ENCODE results near the gene TSPAN9. TPM values are rescaled to one million over a fixed set of nuclear protein-coding genes. Genes with fewer than 3 reads are reported as not detected.
"Not testable (repeated sequence)": the region's sequence is repeated elsewhere in the genome, so short reads cannot be mapped to it uniquely, and the experiment has no call there.

The TSPAN9 gene
- total RNA-seq, 4 donors from 2014 or later, result 15.7 to 32.6 (median 26.2) TPM

DNA sequence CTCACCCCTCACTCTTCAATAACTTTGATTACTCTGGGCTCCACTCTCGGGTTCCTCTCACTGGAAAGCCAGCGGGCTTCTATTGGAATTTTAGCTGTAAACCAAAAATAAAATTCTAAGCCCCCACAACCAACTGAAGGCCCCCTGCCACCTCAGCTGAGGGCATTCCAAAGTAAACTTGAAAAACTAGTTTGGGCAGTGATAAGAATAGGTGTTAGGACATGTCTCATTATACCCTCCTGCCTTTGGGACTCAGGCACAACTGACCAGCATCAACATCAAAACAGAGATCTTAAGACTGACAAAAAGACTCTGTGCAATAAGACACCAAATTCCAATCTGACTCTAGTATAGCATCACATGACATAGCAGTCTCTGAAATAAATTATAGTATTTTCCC is 11.9 kb upstream of the TSPAN9 start:
- no peak for DNase-seq (ENCODE audit: low spot score in 2 of 2)
- Histone ChIP-seq H3K27ac (no peak overlapping the region), H3K4me1 (no peaks in the 10 kb centered on the region), H3K4me3 (no peak overlapping the region), H3K9me3 (peaks cover 0 to 16% (median 0%) of the 10 kb centered on the region in 4 donors), H3K27me3 (no peaks in the 10 kb centered on the region), H3K36me3 (no peaks in the 10 kb centered on the region)
- no peak for TF ChIP-seq POLR2A (IDR thresholded peaks at IDR 0.05)
- no peak for TF ChIP-seq EP300 (IDR thresholded peaks at IDR 0.05)
- TF ChIP-seq, protein P1, sequence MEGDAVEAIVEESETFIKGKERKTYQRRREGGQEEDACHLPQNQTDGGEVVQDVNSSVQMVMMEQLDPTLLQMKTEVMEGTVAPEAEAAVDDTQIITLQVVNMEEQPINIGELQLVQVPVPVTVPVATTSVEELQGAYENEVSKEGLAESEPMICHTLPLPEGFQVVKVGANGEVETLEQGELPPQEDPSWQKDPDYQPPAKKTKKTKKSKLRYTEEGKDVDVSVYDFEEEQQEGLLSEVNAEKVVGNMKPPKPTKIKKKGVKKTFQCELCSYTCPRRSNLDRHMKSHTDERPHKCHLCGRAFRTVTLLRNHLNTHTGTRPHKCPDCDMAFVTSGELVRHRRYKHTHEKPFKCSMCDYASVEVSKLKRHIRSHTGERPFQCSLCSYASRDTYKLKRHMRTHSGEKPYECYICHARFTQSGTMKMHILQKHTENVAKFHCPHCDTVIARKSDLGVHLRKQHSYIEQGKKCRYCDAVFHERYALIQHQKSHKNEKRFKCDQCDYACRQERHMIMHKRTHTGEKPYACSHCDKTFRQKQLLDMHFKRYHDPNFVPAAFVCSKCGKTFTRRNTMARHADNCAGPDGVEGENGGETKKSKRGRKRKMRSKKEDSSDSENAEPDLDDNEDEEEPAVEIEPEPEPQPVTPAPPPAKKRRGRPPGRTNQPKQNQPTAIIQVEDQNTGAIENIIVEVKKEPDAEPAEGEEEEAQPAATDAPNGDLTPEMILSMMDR (IDR thresholded peaks at IDR 0.05), result no peak
- 80 to 82% methylated on average over 2 of the region's 2 CpGs for WGBS, 2 donors

DNA sequence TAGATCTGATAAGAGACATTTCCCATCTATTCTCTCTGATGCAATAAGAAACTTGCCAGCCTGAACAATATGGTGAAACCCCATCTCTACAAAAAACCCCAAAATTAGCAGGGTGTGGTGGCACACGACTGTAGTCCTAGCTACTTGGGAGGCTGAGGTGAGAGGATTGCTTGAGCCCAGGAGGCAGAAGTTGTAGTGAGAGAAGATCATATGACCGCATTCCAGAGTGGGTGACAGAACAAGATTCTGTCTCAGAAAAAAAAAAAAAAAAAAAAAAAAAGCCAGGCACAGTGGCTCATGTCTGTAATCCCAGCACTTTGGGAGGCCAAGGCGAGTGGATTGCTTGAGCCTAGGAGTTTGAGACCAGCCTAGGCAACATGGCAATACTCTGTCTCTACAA is 11.3 kb upstream of the TSPAN9 start:
- not testable (repeated sequence) for DNase-seq (ENCODE audit: low spot score in 2 of 2); H3K36me3 ChIP-seq; H3K4me3 ChIP-seq; H3K4me1 ChIP-seq; H3K27me3 ChIP-seq; H3K27ac ChIP-seq
- peaks cover 0 to 16% (median 0%) of the 10 kb centered on the region in 4 donors for H3K9me3 ChIP-seq
- 75 to 96% methylated on average over 3 of the region's 3 CpGs for WGBS, 2 donors

DNA sequence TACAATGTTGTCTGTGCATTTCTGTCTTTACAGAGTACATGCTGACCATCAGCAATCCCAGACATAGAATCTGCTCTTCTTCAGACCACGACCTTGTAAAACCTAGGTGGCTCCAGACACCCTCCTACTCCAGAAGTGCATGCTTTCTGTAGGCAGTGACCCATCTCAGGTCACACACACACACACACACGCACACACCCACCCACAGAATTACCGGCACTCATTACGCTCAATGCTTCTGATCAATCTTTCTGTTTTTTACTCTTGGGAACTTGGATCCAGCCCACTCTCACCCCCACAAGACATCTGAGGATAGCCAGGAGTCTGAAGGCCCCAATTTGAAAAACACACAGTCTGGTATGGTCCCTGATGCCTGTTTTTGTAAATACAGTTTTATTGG is 7.5 kb upstream of the TSPAN9 start:
- Histone ChIP-seq H3K27ac (no peak overlapping the region), H3K9me3 (peaks cover 0 to 2% (median 0%) of the 10 kb centered on the region in 4 donors), H3K36me3 (no peaks in the 10 kb centered on the region), H3K4me3 (no peak overlapping the region), H3K4me1 (peaks cover 0 to 8% (median 0%) of the 10 kb centered on the region in 4 donors), H3K27me3 (no peaks in the 10 kb centered on the region)
- DNase-seq (ENCODE audit: low spot score in 2 of 2), result no peak
- WGBS, 2 donors, result 76 to 77% methylated on average over 4 of the region's 4 CpGs
- TF ChIP-seq POLR2A (IDR thresholded peaks at IDR 0.05) (no peak), EP300 (IDR thresholded peaks at IDR 0.05) (no peak)
- TF ChIP-seq, protein P1 (IDR thresholded peaks at IDR 0.05), result no peak

DNA sequence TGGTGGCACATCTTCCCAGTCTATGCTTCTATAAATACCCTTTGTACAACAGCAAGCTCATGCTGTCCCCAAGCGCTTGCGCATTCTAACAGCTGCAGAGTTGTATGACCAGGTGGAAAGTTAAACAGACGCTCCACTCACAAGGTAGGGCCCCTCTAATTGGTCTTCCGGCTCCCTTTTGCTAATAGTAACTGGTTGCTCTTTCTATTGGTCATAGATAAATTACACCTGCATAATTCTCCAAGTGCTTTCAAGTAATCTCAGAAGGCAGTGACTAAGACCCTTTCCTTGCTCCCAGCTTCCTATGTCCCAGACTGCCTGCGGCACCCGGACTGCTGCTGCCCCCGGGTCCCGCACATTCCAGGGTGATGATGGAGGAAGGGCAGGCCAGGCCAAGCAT is 6.1 kb upstream of the TSPAN9 start:
- WGBS, 2 donors, result 80 to 85% methylated on average over 8 of the region's 8 CpGs
- TF ChIP-seq EP300 (IDR thresholded peaks at IDR 0.05), result no peak
- TF ChIP-seq POLR2A (IDR thresholded peaks at IDR 0.05), result no peak
- TF ChIP-seq, protein P1 (IDR thresholded peaks at IDR 0.05), result no peak
- no peaks in the 10 kb centered on the region for H3K27me3 ChIP-seq
- no peak overlapping the region for H3K4me3 ChIP-seq
- no peaks in the 10 kb centered on the region for H3K36me3 ChIP-seq
- H3K9me3 ChIP-seq, result no peaks in the 10 kb centered on the region
- no peak overlapping the region for H3K27ac ChIP-seq
- DNase-seq (ENCODE audit: low spot score in 2 of 2), result no peak
- peaks cover 0 to 12% (median 3%) of the 10 kb centered on the region in 4 donors for H3K4me1 ChIP-seq

DNA sequence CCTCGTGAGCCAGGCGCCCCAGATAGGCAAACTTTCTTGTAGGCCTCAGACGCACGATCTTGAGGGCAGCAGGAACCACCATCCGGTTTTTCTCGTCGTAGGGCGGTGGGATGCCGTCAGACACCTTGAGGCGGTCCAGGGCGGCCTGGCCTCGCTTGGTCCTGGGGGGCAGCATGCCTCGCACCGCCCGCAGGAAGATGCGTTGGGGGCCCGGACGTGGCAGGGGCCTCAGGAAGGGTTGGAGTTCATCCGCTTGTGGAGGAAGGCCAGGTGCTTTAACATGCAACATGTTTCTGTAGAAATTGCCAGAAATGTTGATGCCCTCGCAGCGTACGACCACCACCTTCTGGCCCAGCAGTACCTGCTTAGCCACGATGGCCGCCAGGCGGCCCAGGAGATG is 5.5 kb upstream of the TSPAN9 start:
- H3K36me3 ChIP-seq, result no peaks in the 10 kb centered on the region
- no peak overlapping the region for H3K4me3 ChIP-seq
- 91% methylated on average over 25 of the region's 25 CpGs for WGBS, 2 donors

More for the DNA sequence above, 5.5 kb upstream of the TSPAN9 start:
- no peak overlapping the region for H3K27ac ChIP-seq
- no peak for DNase-seq (ENCODE audit: low spot score in 2 of 2)
- no peaks in the 10 kb centered on the region for H3K27me3 ChIP-seq
- TF ChIP-seq EP300 (IDR thresholded peaks at IDR 0.05) (no peak), POLR2A (IDR thresholded peaks at IDR 0.05) (no peak)
- TF ChIP-seq, protein P1 (IDR thresholded peaks at IDR 0.05), result no peak
- peaks cover 0 to 18% (median 8%) of the 10 kb centered on the region in 4 donors for H3K4me1 ChIP-seq
- H3K9me3 ChIP-seq, result no peaks in the 10 kb centered on the region

All from tibial nerve (tissue), 4 donors.